Measurements from ENCODE around the gene PGBD5.

Gene PGBD5

GRCh38 chr1:230277201-230278025, 148.7 kb downstream of the PGBD5 start:
- DNase-seq = no peak

- no peak for DNase-seq
Observed at GRCh38 chr1:230276401-230276800, 149.7 kb downstream of the PGBD5 start.

- DNase-seq = no peak
Observed at GRCh38 chr1:230274254-230274653, 151.9 kb downstream of the PGBD5 start.

- DNase-seq = no peak
Observed at GRCh38 chr1:230273141-230273710, 152.9 kb downstream of the PGBD5 start.

GRCh38 chr1:230272557-230272956, 153.6 kb downstream of the PGBD5 start:
- no peak for DNase-seq

GRCh38 chr1:230271300-230272035, 154.7 kb downstream of the PGBD5 start:
- no peak for DNase-seq

GRCh38 chr1:230270559-230271281, 155.4 kb downstream of the PGBD5 start:
- peak; percentile 16 for DNase-seq

- DNase-seq = no peak
Observed at GRCh38 chr1:230270185-230270558, 156.0 kb downstream of the PGBD5 start.

GRCh38 chr1:230268371-230269170, 157.6 kb downstream of the PGBD5 start:
- no peak for DNase-seq

GRCh38 chr1:230267338-230268065, 158.6 kb downstream of the PGBD5 start:
- DNase-seq = no peak

GRCh38 chr1:230266456-230266855, 159.7 kb downstream of the PGBD5 start:
- no peak for DNase-seq

- no peak for DNase-seq
Observed at GRCh38 chr1:230265200-230266115, 160.7 kb downstream of the PGBD5 start.

All from stimulated activated naive CD4-positive, alpha-beta T cell treated with Interleukin-2 at 50 U/mL for 16 hours (primary cell).